H1 (cell line): ENCODE results near the gene LRP3. TPM values are rescaled to one million over a fixed set of nuclear protein-coding genes. Genes with fewer than 3 reads are reported as not detected.

Source experiments
- CTCF ChIA-PET: fragments of 300-600 bp; sonication (Branson Sonifier 250); formaldehyde crosslinking; loops from one replicate; lab custom pipeline; 2021; ENCODE audit not compliant: partially characterized antibody; lab: Charles Lee
- POLR2A ChIA-PET: fragments of 300-600 bp; sonication (Branson Sonifier 250); formaldehyde crosslinking; loops from one replicate; lab custom pipeline; 2021; ENCODE audit warnings: inconsistent platforms; ENCODE audit not compliant: partially characterized antibody; lab: Charles Lee
- DNase-seq, 2 experiments: peaks; one replicate each; pipeline versions ENCODE4 v3.0.0 to v3.0.0-alpha.2; 2010 to 2022; ENCODE audit warnings: low spot score in 2 of 2, low read depth in 1 of 2, mixed read lengths in 1 of 2
- FAIRE-seq: peaks from 2 replicates; lab custom pipeline; 2011; peaks lifted over from hg19 to GRCh38; lab: Jason Lieb, UNC
- H2AFZ ChIP-seq: 2 replicates; pipeline ENCODE4 v1.8.1; 2012; ENCODE audit warnings: low read length, inconsistent platforms
- H2AK5ac ChIP-seq: 2 replicates; pipeline ENCODE4 v1.6.1; 2013; ENCODE audit warnings: low read depth, low read length
- H2BK120ac ChIP-seq: replicated peaks from 2 replicates; pipeline ENCODE3; 2013; ENCODE audit warnings: low read depth, low read length, inconsistent platforms
- H2BK12ac ChIP-seq: 2 replicates; pipeline ENCODE4 v1.6.1; 2013; ENCODE audit warnings: low read depth, low read length
- H2BK15ac ChIP-seq: 2 replicates; pipeline ENCODE4 v1.6.1; 2013; ENCODE audit warnings: low read length
- H2BK20ac ChIP-seq: 2 replicates; pipeline ENCODE4 v1.6.1; 2013; ENCODE audit warnings: low read length
- H2BK5ac ChIP-seq: 2 replicates; pipeline ENCODE4 v1.6.1; 2013; ENCODE audit warnings: low read depth, low read length
- H3K14ac ChIP-seq: 2 replicates; pipeline ENCODE4 v1.6.1; 2013; ENCODE audit warnings: inconsistent platforms; ENCODE audit not compliant: insufficient read length
- H3K18ac ChIP-seq: 2 replicates; pipeline ENCODE4 v1.6.1; 2013; ENCODE audit warnings: low read length; ENCODE audit errors: extremely low read depth
- H3K23ac ChIP-seq: 2 replicates; pipeline ENCODE4 v1.6.1; 2013; ENCODE audit warnings: inconsistent platforms; ENCODE audit not compliant: insufficient read length
- H3K23me2 ChIP-seq: 2 replicates; pipeline ENCODE4 v1.6.1; 2013; ENCODE audit warnings: low read depth, low read length
- H3K27ac ChIP-seq: 2 replicates; pipeline ENCODE4 v1.6.1; 2011; ENCODE audit warnings: low read depth, low read length, inconsistent platforms
- H3K27me3 ChIP-seq, 4 experiments: replicated peaks in 1 of 4; 1 replicate in 1 of 4; 2 replicates in 3 of 4; pipeline versions ENCODE4 v1.6.1 to v1.8.1; 2011 to 2013; ENCODE audit warnings: low read length in 3 of 4, mild to moderate bottlenecking in 3 of 4, inconsistent platforms in 2 of 4, mixed read lengths in 2 of 4, moderate library complexity in 1 of 4; ENCODE audit not compliant: control insufficient read depth in 3 of 4, insufficient read depth in 3 of 4; ENCODE audit errors: extremely low read depth in 1 of 4
- H3K36me3 ChIP-seq, 4 experiments: 2 replicates each; pipeline versions ENCODE4 v1.6.1 to v1.8.1; 2011 to 2013; ENCODE audit warnings: mild to moderate bottlenecking in 4 of 4, low read length in 3 of 4, moderate library complexity in 2 of 4, control low read depth in 1 of 4, inconsistent platforms in 1 of 4; ENCODE audit not compliant: insufficient read depth in 4 of 4, control insufficient read depth in 2 of 4
- H3K4ac ChIP-seq: replicated peaks from 2 replicates; pipeline ENCODE3; 2013; ENCODE audit warnings: low read length, low read depth, mixed read lengths, inconsistent platforms; ENCODE audit not compliant: insufficient read length
- H3K4me1 ChIP-seq, 4 experiments: replicated peaks in 1 of 4; 1 replicate in 1 of 4; 2 replicates in 3 of 4; pipeline versions ENCODE4 v1.6.1 to v1.8.1; 2011 to 2013; ENCODE audit warnings: low read length in 3 of 4, inconsistent platforms in 2 of 4, mixed read lengths in 1 of 4; ENCODE audit not compliant: insufficient read depth in 4 of 4, control insufficient read depth in 3 of 4
- H3K4me2 ChIP-seq, 2 experiments: 2 replicates each; pipeline versions ENCODE4 v1.6.1 to v1.8.1; 2011 to 2013; ENCODE audit warnings: low read depth in 2 of 2, low read length in 2 of 2, control low read depth in 1 of 2, inconsistent platforms in 1 of 2, mild to moderate bottlenecking in 1 of 2; ENCODE audit not compliant: insufficient read depth in 1 of 2
- H3K4me3 ChIP-seq, 4 experiments: fragments of 200-600, 300-600 bp in 1 of 4; sonication (generic), shearing (Covaris generic), sonication (Bioruptor Twin) in 1 of 4; 2 replicates each; pipeline versions ENCODE4 v1.5.1 to v1.8.1; 2011 to 2016; ENCODE audit warnings: low read length in 4 of 4, low read depth in 3 of 4, control low read depth in 2 of 4, inconsistent platforms in 2 of 4, mild to moderate bottlenecking in 2 of 4, mixed read lengths in 1 of 4, moderate library complexity in 1 of 4; ENCODE audit not compliant: insufficient read depth in 2 of 4; ENCODE audit errors: extremely low read depth in 1 of 4
- H3K56ac ChIP-seq: replicated peaks from 2 replicates; pipeline ENCODE3; 2013; ENCODE audit warnings: low read depth, mild to moderate bottlenecking, mixed read lengths, low read length, inconsistent platforms; ENCODE audit not compliant: insufficient read length
- H3K79me1 ChIP-seq: 2 replicates; pipeline ENCODE4 v1.6.1; 2013; ENCODE audit warnings: low read depth, low read length, control low read depth
- H3K79me2 ChIP-seq, 2 experiments: 2 replicates each; pipeline versions ENCODE4 v1.6.1 to v1.8.1; 2012 to 2013; ENCODE audit warnings: low read length in 2 of 2, mild to moderate bottlenecking in 2 of 2, inconsistent platforms in 1 of 2; ENCODE audit not compliant: insufficient read depth in 2 of 2, control insufficient read depth in 1 of 2
- H3K9ac ChIP-seq, 4 experiments: replicated peaks in 1 of 4; 1 replicate in 1 of 4; 2 replicates in 3 of 4; pipeline versions ENCODE4 v1.6.1 to v1.8.1; 2011 to 2013; ENCODE audit warnings: low read depth in 3 of 4, low read length in 3 of 4, control low read depth in 2 of 4, mild to moderate bottlenecking in 2 of 4, moderate library complexity in 2 of 4, inconsistent platforms in 1 of 4; ENCODE audit errors: extremely low read depth in 1 of 4
- H3K9me3 ChIP-seq, 2 experiments: 2 replicates each; pipeline versions ENCODE4 v1.6.1 to v1.8.1; 2012 to 2013; ENCODE audit warnings: mild to moderate bottlenecking in 2 of 2, moderate library complexity in 2 of 2, control low read depth in 1 of 2, inconsistent platforms in 1 of 2, low read depth in 1 of 2, low read length in 1 of 2, mixed read lengths in 1 of 2; ENCODE audit not compliant: insufficient read depth in 2 of 2
- H4K20me1 ChIP-seq, 2 experiments: replicated peaks in 1 of 2; 2 replicates each; pipeline versions ENCODE3 to v1.8.1; 2011 to 2013; ENCODE audit warnings: inconsistent platforms in 2 of 2, low read length in 2 of 2, mild to moderate bottlenecking in 1 of 2; ENCODE audit not compliant: insufficient read depth in 2 of 2, control insufficient read depth in 1 of 2
- H4K5ac ChIP-seq: 2 replicates; pipeline ENCODE4 v1.6.1; 2013; ENCODE audit warnings: low read length, low read depth, mixed read lengths, inconsistent platforms; ENCODE audit not compliant: insufficient read length
- H4K8ac ChIP-seq: 2 replicates; pipeline ENCODE4 v1.8.0; 2013; ENCODE audit warnings: mild to moderate bottlenecking, moderate library complexity, low read length, inconsistent platforms; ENCODE audit not compliant: insufficient read depth; ENCODE audit errors: extremely low read depth
- H4K91ac ChIP-seq: replicated peaks from 2 replicates; pipeline ENCODE3; 2013; ENCODE audit warnings: low read length, mixed read lengths, inconsistent platforms; ENCODE audit not compliant: insufficient read length
- CBX5 ChIP-seq: fragments of 300-800, 300-1000 bp; sonication (generic); IDR thresholded peaks from 2 replicates; pipeline ENCODE4 v1.7.1; 2016; ENCODE audit warnings: antibody characterized with exemption, low read length, low read depth
- GABPA ChIP-seq: IDR thresholded peaks from 2 replicates; pipeline ENCODE4 v1.6.1; 2011; ENCODE audit warnings: mild to moderate bottlenecking, low read length, moderate library complexity, borderline replicate concordance; ENCODE audit not compliant: insufficient read depth
- JUN ChIP-seq: IDR thresholded peaks from 2 replicates; pipeline ENCODE4 v1.6.1; 2011; ENCODE audit warnings: low read depth, mild to moderate bottlenecking, improper control_type of control experiment, low read length
- NRF1 ChIP-seq: IDR thresholded peaks from 2 replicates; pipeline ENCODE4 v1.6.1; 2011; ENCODE audit warnings: mild to moderate bottlenecking, low read depth, low read length, improper control_type of control experiment
- WGBS, 2 experiments: shearing (Covaris generic) in 1 of 2; methylation state at CpG; one replicate each; pipeline versions ENCODE4 v1.1.6 to v1.1.7; 2013 to 2015; ENCODE audit warnings: low lambda C conversion rate in 2 of 2, mixed read lengths in 2 of 2, inconsistent platforms in 1 of 2, low coverage in 1 of 2, missing lambda C conversion rate in 1 of 2; ENCODE audit not compliant: insufficient replicate concordance in 2 of 2, insufficient coverage in 1 of 2, insufficient read length in 1 of 2; ENCODE audit errors: extremely low coverage in 1 of 2, missing lambda C conversion rate in 1 of 2; 5-methylcytosine and 5-hydroxymethylcytosine counted together
- polyA plus RNA-seq, 7 experiments: library from polyadenylated mRNA; depleted of rRNA in 3 of 7; stranded (reverse) in 5 of 7; unstranded in 2 of 7; fragments of >200 nt in 5 of 7; fragments of 200-250 nt in 2 of 7; gene quantifications; 1 replicate in 5 of 7; 2 replicates in 1 of 7; 4 replicates in 1 of 7; pipeline versions ENCODE4 v1.2.1 to v1.2.3, GENCODE V29; 2011 to 2013; ENCODE audit warnings: missing spikeins in 2 of 7, mixed read lengths in 2 of 7
- total RNA-seq: library from RNA; stranded (reverse); fragmentation: NEBNext Ultra II Directional; extraction: Animal tissue kit (Norgen Biotek cat#: 25700); gene quantifications from 2 replicates; pipeline ENCODE4 v1.2.1, GENCODE V29; 2021

Gene LRP3
- total and polyA plus RNA-seq, 2 of the 8 experiments (the other 6 are each of a cell fraction or from before 2014, with no cell fraction given) = 30.3 to 33.7 TPM

GRCh38 chr19:33233056-33233873 lies 39.1 kb downstream of the LRP3 start:
- no peak overlapping the region for H2BK20ac ChIP-seq
- no peak overlapping the region for H3K23ac ChIP-seq
- H3K23me2 ChIP-seq = peaks cover 9% of the 10 kb centered on the region
- H2BK120ac ChIP-seq = no peak overlapping the region
- no peaks in the 10 kb centered on the region; a peak in 1 of 7 replicates for H3K27me3 ChIP-seq
- no peak overlapping the region for H3K56ac ChIP-seq
- peak overlapping the region; percentile 96 for H2AK5ac ChIP-seq
- H3K9ac ChIP-seq = no peak overlapping the region
- FAIRE-seq (no peak), DNase-seq (no peak)
- no peak overlapping the region for H3K4me2 ChIP-seq
- no peak overlapping the region for H4K8ac ChIP-seq
- 0 out of 2 replicates have a peak overlapping the region, but pooled peaks have one; percentile 63 for H2BK5ac ChIP-seq
- no peak overlapping the region for H2AFZ ChIP-seq
- H3K9me3 ChIP-seq = 0 out of 4 replicates have a peak, but pooled peaks cover 0 to 6% of the 10 kb centered on the region in 2 experiments
- no peak overlapping the region for H3K18ac ChIP-seq
- no peak overlapping the region for H4K5ac ChIP-seq
- no peak overlapping the region for H3K27ac ChIP-seq
- H4K91ac ChIP-seq = no peak overlapping the region
- TF ChIP-seq JUN (no peak), GABPA (no peak), CBX5 (no peak), NRF1 (no peak)
- H3K4ac ChIP-seq = no peak overlapping the region
- ChIA-PET POLR2A (no interaction called here), CTCF (interaction anchor here (15.1 kb wide), 1 partner anchor 169 kb away, joined by 426 read pairs; no protein-coding TSS in a partner anchor)
- 92 to 100% methylated on average over 3 to 9 of the region's 9 CpGs for WGBS, 2 experiments
- H3K4me3 ChIP-seq = no peak overlapping the region
- H2BK12ac ChIP-seq = peak overlapping the region; percentile 90
- no peak overlapping the region for H3K14ac ChIP-seq
- H2BK15ac ChIP-seq = peak overlapping the region; percentile 47; the same call in 1 of the 2 replicates
- no peaks in the 10 kb centered on the region for H3K36me3 ChIP-seq
- no peaks in the 10 kb centered on the region for H3K79me1 ChIP-seq
- no peaks in the 10 kb centered on the region; a peak in 1 of 7 replicates for H3K4me1 ChIP-seq
- peaks cover 0 to 6% of the 10 kb centered on the region in 2 experiments for H4K20me1 ChIP-seq
- no peaks in the 10 kb centered on the region for H3K79me2 ChIP-seq
